HG03378 (cell line): Measurements from ENCODE around the gene LRRC23.
"Not testable (repeated sequence)": the region's sequence is repeated elsewhere in the genome, so short reads cannot be mapped to it uniquely, and the experiment has no call there.

Source experiments
- ATAC-seq: cut with Tn5 transposase; IDR thresholded peaks from one replicate; pipeline ENCODE4 v1.9.1; 2021; ENCODE audit warnings: mild to moderate bottlenecking, moderate library complexity; ENCODE audit not compliant: unreplicated experiment

The LRRC23 gene

DNA sequence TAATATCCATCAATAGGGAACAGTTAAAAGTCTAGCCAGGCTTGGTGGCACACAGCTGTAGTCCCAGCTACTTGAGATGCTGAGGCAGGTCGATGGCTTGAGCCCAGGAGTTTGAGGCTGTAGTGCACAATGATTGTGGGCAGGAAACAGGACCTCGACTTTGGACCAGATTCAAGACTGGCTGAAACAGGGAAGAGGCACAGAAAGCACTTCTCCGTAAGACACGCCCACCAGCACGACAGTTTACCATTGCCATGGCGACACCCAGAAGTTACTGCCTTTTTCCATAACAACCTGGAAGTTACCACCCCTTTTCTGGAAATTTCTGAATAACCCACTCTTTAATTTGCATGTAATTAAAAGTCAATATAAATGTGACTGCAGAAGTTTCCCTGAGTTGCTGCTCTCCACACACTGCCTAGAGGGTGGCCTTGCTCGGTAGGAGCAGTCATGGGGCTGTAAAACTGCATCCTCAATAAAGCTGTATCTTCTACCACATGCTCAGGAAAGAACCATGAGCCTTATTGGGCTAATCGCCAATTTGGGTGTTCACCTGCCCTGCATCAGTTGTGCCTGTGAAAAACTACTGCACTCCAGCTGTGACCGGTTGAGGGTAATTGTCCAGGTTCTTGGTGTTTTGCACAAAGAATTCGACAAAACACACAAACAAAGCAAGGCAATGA lies 4.6 kb upstream of the LRRC23 start:
- ATAC-seq, result no peak

- no peak for ATAC-seq
Observed at GRCh38 chr12:6902448-6902847, 2.2 kb upstream of the LRRC23 start.

DNA sequence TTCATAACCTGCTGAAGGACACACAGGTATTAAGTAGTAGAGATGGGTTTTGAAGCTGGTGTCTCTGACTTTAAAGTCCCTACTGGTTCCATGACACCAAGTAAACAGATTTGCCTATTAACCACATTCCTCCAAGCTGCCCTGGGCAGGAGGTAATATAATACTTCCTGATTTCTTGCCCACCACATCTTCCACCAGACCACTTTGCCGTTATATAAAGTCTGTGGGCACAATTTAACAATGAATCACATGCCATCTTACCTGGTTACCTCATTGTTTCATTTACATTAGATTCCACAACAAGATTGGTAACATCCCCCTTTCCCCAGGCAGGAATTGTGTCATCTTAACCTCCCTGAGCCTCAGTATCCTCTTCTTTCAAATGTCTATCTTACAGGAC lies 900 bp upstream of the LRRC23 start:
- ATAC-seq, result no peak

DNA sequence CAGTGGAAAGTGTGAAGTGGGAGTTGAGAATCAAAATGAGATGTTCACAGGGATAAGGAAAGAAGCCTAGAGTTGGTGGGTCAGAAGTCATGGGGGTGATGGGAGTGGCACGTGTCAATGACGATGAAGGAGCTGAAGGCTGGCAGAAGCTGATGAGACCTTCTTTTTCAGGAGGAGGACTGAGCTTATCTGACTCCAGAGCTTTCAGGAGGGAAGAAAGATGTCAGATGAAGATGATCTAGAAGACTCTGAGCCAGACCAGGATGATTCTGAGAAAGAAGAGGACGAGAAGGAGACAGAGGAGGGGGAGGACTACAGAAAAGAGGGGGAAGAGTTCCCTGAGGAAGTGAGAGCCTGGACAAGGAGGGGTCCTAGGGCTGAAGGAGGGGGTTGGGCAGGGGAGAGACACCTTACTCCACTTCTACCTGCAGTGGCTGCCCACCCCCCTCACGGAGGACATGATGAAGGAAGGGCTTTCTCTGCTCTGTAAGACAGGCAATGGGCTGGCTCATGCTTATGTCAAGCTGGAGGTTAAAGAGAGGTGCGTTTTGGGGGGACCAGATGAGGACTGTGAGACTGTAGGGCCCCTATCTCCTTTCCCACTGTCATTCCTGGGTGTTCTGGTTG lies 905 bp downstream of the LRRC23 start:
- no peak for ATAC-seq

- ATAC-seq, result not testable (repeated sequence)
Observed at GRCh38 chr12:6908141-6908540, 3.5 kb downstream of the LRRC23 start.

GRCh38 chr12:6909421-6910145 lies 5.0 kb downstream of the LRRC23 start:
- ATAC-seq, result no peak

- no peak for ATAC-seq
Observed at GRCh38 chr12:6912164-6912935, 7.7 kb downstream of the LRRC23 start.

GRCh38 chr12:6914246-6914946 lies 9.8 kb downstream of the LRRC23 start, which contains the start of gene ENO2:
TSS of gene ENO2 (plus strand) at chr12:6914580. CDS start at chr12:6915833, 1,253 bp downstream.
- ATAC-seq, result no peak

GRCh38 chr12:6914947-6915788 lies 10.5 kb downstream of the LRRC23 start:
- no peak for ATAC-seq

- no peak for ATAC-seq
Observed at GRCh38 chr12:6915789-6916285, 11.2 kb downstream of the LRRC23 start.

- ATAC-seq, result no peak
Observed at GRCh38 chr12:6916426-6917200, 12.0 kb downstream of the LRRC23 start.

- ATAC-seq, result no peak
Observed at GRCh38 chr12:6917491-6918231, 13.0 kb downstream of the LRRC23 start.

- ATAC-seq, result no peak
Observed at GRCh38 chr12:6919588-6919987, 15.0 kb downstream of the LRRC23 start.

GRCh38 chr12:6921539-6921938 lies 16.9 kb downstream of the LRRC23 start:
- no peak for ATAC-seq

- no peak for ATAC-seq
Observed at GRCh38 chr12:6921996-6922946, 17.6 kb downstream of the LRRC23 start.

DNA sequence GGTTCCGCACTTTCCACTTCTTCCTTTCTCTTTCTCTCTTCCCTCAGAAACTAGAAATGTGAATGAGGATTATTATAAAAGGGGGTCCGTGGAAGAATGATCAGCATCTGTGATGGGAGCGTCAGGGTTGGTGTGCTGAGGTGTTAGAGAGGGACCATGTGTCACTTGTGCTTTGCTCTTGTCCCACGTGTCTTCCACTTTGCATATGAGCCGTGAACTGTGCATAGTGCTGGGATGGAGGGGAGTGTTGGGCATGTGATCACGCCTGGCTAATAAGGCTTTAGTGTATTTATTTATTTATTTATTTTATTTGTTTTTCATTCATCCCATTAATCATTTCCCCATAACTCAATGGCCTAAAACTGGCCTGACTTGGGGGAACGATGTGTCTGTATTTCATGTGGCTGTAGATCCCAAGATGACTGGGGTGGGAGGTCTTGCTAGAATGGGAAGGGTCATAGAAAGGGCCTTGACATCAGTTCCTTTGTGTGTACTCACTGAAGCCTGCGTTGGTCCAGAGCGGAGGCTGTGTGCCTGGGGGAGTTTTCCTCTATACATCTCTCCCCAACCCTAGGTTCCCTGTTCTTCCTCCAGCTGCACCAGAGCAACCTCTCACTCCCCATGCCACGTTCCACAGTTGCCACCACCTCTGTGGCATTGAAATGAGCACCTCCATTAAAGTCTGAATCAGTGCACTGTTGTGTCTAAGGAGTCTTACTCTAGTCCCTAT lies 18.5 kb downstream of the LRRC23 start:
- no peak for ATAC-seq
